ENCODE measurements around the gene CMTM4.

DNA sequence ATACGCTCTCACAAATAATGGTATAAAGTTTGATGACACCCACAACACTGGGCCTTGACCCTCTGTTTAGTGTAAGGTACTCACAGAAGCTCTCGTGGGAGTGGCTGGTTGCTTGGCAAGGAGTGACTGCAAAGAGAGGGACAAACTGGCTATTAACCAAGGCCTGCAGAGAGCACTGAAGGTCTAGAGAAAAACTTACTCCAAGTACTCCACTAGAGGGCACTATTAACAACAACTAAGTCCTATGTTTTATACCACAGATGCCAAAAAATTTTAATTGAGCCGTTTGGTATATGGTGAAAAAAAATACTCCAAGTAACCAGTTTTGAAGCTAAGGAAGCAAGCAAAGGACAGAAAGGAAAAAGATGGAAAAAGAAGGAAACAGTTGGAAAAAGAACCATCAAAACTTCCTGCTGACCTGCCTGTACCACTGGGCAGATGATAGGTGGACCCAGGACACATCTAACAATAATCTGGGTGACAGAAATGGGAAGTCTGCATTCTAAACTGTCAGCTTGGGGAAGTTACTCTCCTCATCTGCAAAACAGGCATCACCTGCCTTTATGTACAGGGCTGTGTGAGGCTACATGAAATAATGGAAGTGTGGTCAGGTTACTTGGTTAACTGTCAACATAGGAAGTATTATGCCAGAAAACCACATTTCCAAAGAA is 31.7 kb upstream of the CMTM4 start:
- TF ChIP-seq, protein P1, sequence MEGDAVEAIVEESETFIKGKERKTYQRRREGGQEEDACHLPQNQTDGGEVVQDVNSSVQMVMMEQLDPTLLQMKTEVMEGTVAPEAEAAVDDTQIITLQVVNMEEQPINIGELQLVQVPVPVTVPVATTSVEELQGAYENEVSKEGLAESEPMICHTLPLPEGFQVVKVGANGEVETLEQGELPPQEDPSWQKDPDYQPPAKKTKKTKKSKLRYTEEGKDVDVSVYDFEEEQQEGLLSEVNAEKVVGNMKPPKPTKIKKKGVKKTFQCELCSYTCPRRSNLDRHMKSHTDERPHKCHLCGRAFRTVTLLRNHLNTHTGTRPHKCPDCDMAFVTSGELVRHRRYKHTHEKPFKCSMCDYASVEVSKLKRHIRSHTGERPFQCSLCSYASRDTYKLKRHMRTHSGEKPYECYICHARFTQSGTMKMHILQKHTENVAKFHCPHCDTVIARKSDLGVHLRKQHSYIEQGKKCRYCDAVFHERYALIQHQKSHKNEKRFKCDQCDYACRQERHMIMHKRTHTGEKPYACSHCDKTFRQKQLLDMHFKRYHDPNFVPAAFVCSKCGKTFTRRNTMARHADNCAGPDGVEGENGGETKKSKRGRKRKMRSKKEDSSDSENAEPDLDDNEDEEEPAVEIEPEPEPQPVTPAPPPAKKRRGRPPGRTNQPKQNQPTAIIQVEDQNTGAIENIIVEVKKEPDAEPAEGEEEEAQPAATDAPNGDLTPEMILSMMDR (IDR thresholded peaks at IDR 0.05; ENCODE audit: insufficient read depth, low read length, poor library complexity, severe bottlenecking): peak; percentile 72
- no peak for TF ChIP-seq EZH2phosphoT487 (conservative IDR thresholded peaks at IDR 0.05; ENCODE audit: low read length)

Data from SU-DHL-6 (cell line).